ENCODE data around the gene MGP. TPM values are rescaled to one million over a fixed set of nuclear protein-coding genes. Genes with fewer than 3 reads are reported as not detected.

Gene MGP
- total and polyA plus RNA-seq, 2 of the 8 experiments (the other 6 are each of a cell fraction or from before 2014, with no cell fraction given) = not detected

- no peaks in the 10 kb centered on the region for H3K23me2 ChIP-seq (ENCODE audit: low read depth, low read length)
- no peak overlapping the region for H4K8ac ChIP-seq (ENCODE audit: extremely low read depth, insufficient read depth, low read length)
- H3K27ac ChIP-seq (ENCODE audit: low read depth, low read length) = no peak overlapping the region
- no peak overlapping the region for H2BK120ac ChIP-seq (replicated peaks; ENCODE audit: low read depth, low read length)
- no peak overlapping the region for H2BK5ac ChIP-seq (ENCODE audit: low read depth, low read length)
- CTCF ChIA-PET (ENCODE audit: partially characterized antibody) = interaction anchor here (0.7 to 1.5 kb wide), 3 partner anchors 12 to 508 kb away, joined by 3 to 4 read pairs (median 4); no protein-coding TSS in a partner anchor
- no peaks in the 10 kb centered on the region for H3K27me3 ChIP-seq (replicated peaks in 1 of 4; ENCODE audit: control insufficient read depth in 3 of 4, extremely low read depth in 1 of 4, insufficient read depth in 3 of 4, low read length in 3 of 4)
- DNase-seq (ENCODE audit: low read depth in 1 of 2, low spot score in 2 of 2) = no peak
- H2AFZ ChIP-seq (ENCODE audit: low read length) = no peak overlapping the region
- no peak overlapping the region for H2AK5ac ChIP-seq (ENCODE audit: low read depth, low read length)
- H2BK20ac ChIP-seq (ENCODE audit: low read length) = no peak overlapping the region
- no peaks in the 10 kb centered on the region for H3K36me3 ChIP-seq (ENCODE audit: control insufficient read depth in 2 of 4, insufficient read depth in 4 of 4, low read length in 3 of 4)
- no peak overlapping the region for H2BK15ac ChIP-seq (ENCODE audit: low read length)
- H3K4ac ChIP-seq (replicated peaks; ENCODE audit: insufficient read length, low read depth, low read length) = no peak overlapping the region
- no peak overlapping the region for H3K4me2 ChIP-seq (ENCODE audit: insufficient read depth in 1 of 2, low read depth in 2 of 2, low read length in 2 of 2)
- no peak overlapping the region for H3K18ac ChIP-seq (ENCODE audit: extremely low read depth, low read length)
- no peak overlapping the region for H2BK12ac ChIP-seq (ENCODE audit: low read depth, low read length)
- H3K14ac ChIP-seq (ENCODE audit: insufficient read length) = no peak overlapping the region
- H3K79me2 ChIP-seq (ENCODE audit: control insufficient read depth in 1 of 2, insufficient read depth in 2 of 2, low read length in 2 of 2) = no peaks in the 10 kb centered on the region
- H4K5ac ChIP-seq (ENCODE audit: insufficient read length, low read depth, low read length) = no peak overlapping the region
- no peak overlapping the region for H4K91ac ChIP-seq (replicated peaks; ENCODE audit: insufficient read length, low read length)
- no peak overlapping the region for H3K4me3 ChIP-seq (ENCODE audit: extremely low read depth in 1 of 4, insufficient read depth in 2 of 4, low read depth in 3 of 4, low read length in 4 of 4)
- no peak for FAIRE-seq
- POLR2A ChIA-PET (ENCODE audit: partially characterized antibody) = interaction anchor here (0.9 kb wide), 1 partner anchor 9 kb away, joined by 4 read pairs; no protein-coding TSS in a partner anchor
- H3K23ac ChIP-seq (ENCODE audit: insufficient read length) = no peak overlapping the region
- no peak overlapping the region for H3K56ac ChIP-seq (replicated peaks; ENCODE audit: insufficient read length, low read depth, low read length)
- no peaks in the 10 kb centered on the region for H4K20me1 ChIP-seq (replicated peaks in 1 of 2; ENCODE audit: control insufficient read depth in 1 of 2, insufficient read depth in 2 of 2, low read length in 2 of 2)
- H3K79me1 ChIP-seq (ENCODE audit: low read depth, low read length) = no peaks in the 10 kb centered on the region
- H3K9me3 ChIP-seq (ENCODE audit: insufficient read depth in 2 of 2, low read depth in 1 of 2, low read length in 1 of 2) = peaks cover 0 to 6% of the 10 kb centered on the region in 2 experiments; a peak in 1 of 4 replicates
- H3K9ac ChIP-seq (replicated peaks in 1 of 4; ENCODE audit: extremely low read depth in 1 of 4, low read depth in 3 of 4, low read length in 3 of 4) = no peak overlapping the region
- no peaks in the 10 kb centered on the region for H3K4me1 ChIP-seq (replicated peaks in 1 of 4; ENCODE audit: control insufficient read depth in 3 of 4, insufficient read depth in 4 of 4, low read length in 3 of 4)
- TF ChIP-seq POLR2AphosphoS5 (IDR thresholded peaks at IDR 0.05; ENCODE audit: low read depth, low read length) (no peak), RFX5 (IDR thresholded peaks at IDR 0.05; ENCODE audit: borderline replicate concordance, low read depth, low read length) (no peak), SP4 (IDR thresholded peaks at IDR 0.05; ENCODE audit: low read length) (no peak), KDM1A (IDR thresholded peaks at IDR 0.05; ENCODE audit: borderline replicate concordance, low read length) (no peak), SIRT6 (IDR thresholded peaks at IDR 0.05; ENCODE audit: low read length) (no peak), TAF7 (optimal IDR thresholded peaks at IDR 0.05; ENCODE audit: borderline replicate concordance, low read depth, low read length) (no peak)
Measured at GRCh38 chr12:14860490-14860889, 25.2 kb downstream of the MGP start.

All from H1 (cell line).